ENCODE data around the gene FAM107B.

The FAM107B gene

DNA sequence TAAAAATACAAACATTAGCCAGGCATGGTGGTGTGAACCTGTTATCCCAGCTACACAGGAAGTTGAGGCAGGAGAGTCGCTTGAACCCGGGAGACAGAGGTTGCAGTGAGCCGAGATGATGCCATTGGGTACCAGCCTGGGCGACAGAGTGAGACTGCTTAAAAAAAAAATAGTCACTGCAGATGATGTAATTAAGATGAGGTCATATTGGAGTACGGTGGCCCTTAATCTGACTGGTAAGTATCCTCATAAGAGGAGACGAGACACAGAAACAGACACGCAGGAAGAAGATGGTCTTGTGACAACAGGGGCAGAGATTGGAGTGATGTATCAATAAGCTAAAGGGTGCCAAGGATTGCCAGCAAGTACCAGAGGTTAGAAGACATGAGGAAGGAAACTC is 156.0 kb downstream of the FAM107B start:
- DNase-seq, result no peak

DNA sequence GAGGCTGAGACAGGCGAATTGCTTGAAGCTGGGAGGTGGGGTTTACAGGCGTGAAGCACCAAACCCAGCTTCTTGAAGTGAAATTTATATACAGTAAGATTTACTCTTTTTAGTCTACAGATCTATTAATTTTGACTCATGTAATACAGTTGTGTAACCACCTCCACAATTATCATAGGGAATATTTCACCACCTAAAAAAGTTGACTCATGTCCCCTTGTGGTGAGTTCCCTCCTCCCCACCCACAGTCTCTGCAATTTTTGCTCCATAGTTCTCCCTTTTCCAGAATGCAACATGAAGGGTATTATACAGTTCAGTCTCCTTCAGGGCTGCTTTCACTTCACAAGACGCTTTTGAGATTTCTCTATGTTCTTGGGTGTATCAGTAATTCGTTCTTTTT is 156.8 kb downstream of the FAM107B start:
- peak; percentile 23 for DNase-seq

- no peak for DNase-seq
Observed at GRCh38 chr10:14616955-14617730, 157.6 kb downstream of the FAM107B start.

DNA sequence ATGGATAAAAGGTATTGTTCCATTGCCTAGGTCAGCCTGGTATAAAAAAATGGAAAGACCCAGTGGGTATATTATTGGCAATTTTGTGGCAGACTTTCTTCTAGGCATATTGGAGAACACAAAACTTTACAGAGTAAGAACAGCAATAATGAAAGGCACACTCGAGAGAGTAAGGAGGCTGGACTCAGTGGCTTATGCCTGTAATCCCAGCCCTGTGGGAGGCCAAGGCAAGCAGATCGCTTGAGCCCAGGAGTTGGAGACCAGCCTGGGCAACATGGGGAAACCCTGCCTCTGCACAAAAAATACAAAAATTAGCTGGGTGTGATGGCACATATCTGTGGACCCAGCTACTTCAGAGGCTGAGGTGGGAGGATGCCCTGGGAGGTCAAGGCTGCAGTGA is 158.2 kb downstream of the FAM107B start:
- no peak for DNase-seq

DNA sequence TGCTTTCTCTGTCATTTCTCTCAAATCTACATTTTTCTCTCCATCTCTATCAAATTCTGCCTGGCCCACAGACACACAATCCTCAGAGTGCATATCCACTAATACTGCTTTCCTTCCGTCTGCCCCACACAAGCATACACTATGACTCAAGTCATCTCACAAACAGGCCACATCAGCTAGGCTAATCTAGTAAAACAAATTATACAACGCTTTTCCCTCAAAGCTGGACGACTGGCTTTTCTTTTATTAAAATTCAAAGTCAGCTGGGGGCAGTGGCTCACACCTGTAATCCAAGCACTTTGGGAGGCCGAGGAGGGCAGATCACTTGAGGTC is 161.1 kb downstream of the FAM107B start:
- DNase-seq, result no peak

- DNase-seq, result no peak
Observed at GRCh38 chr10:14612873-14613587, 161.7 kb downstream of the FAM107B start.

GRCh38 chr10:14611968-14612693 is 162.6 kb downstream of the FAM107B start:
- DNase-seq, result no peak

GRCh38 chr10:14609178-14609577 is 165.5 kb downstream of the FAM107B start:
- no peak for DNase-seq

DNA sequence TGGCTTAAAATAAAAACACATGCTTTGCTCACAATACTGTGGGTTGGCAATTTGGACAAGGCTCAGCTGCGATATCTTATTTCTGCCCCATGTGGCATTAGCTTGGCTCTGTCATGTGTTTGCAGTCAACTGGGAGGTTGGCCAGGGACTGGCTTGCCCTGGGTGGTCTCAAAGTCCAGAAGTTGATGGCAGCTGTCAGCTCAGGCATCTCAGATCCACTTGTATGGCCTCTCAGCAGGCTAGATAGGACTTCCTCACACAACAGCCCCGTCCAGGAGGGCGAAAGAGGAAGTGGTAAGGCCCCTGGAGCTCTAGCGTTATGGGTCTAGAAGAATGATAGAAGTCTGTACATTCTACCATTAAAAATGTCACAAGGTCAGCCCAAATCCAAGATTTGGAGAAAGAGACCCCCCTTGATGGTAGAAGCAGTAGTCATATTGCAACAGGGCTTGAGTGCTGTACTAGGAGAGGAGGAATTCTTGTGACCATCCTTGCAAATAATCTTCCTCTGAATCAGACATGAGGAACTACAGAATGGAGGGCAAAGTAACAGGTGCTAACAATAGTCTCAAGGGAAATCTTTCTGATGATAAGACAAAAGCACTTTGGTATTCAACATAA is 166.2 kb downstream of the FAM107B start:
- DNase-seq, result no peak

DNA sequence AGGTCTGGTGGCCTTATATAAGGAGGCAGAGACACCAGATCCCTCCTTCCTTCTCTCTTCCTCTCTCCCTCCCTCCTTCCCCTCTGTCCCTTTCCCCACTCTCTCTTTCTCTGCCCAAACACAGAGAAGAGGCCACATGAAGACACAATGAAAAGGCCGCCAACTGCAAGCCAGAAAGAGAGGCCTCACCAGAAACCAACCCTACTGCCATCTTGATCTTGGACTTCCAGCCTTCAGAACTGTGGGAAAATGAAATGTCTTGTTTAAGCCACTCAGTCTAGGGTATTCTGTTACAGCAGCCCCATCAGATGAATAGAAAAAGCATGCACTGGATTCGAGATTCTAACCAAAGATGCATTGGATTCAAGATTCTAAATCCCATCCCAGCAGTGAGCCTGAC is 168.1 kb downstream of the FAM107B start:
- no peak for DNase-seq

DNA sequence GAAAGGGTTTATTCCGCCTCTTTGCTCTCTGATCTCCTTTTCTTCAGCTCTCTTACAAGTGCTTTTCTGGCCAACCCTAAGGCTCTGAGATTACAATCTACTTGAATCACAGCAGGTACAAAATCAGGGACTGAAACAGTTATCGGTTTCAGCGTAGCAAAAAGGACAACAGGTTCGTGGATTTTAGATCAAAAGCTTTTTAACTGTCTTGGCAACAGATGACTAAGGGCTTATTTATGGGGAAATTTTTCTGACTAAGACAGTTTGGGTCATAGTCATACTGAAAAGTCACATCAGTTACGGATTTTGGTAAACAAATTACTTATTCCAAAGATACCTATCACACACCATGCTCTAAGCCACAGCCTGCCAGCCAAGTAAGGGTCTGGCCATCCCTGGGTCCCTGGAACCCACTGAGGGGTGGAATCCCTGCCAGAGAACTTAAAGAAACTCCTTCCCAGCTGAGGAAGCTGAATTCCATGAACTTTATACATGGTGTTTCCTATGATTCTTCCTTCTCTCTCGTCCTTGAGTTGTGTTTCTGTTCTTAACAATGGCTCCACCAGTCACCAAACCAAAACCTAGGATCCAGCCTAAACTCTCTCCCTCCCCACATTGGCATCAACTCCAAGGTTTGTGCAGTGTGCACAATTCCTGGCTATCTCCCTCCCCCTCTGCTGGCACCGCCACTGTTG is 169.3 kb downstream of the FAM107B start:
- DNase-seq, result peak; percentile 52

DNA sequence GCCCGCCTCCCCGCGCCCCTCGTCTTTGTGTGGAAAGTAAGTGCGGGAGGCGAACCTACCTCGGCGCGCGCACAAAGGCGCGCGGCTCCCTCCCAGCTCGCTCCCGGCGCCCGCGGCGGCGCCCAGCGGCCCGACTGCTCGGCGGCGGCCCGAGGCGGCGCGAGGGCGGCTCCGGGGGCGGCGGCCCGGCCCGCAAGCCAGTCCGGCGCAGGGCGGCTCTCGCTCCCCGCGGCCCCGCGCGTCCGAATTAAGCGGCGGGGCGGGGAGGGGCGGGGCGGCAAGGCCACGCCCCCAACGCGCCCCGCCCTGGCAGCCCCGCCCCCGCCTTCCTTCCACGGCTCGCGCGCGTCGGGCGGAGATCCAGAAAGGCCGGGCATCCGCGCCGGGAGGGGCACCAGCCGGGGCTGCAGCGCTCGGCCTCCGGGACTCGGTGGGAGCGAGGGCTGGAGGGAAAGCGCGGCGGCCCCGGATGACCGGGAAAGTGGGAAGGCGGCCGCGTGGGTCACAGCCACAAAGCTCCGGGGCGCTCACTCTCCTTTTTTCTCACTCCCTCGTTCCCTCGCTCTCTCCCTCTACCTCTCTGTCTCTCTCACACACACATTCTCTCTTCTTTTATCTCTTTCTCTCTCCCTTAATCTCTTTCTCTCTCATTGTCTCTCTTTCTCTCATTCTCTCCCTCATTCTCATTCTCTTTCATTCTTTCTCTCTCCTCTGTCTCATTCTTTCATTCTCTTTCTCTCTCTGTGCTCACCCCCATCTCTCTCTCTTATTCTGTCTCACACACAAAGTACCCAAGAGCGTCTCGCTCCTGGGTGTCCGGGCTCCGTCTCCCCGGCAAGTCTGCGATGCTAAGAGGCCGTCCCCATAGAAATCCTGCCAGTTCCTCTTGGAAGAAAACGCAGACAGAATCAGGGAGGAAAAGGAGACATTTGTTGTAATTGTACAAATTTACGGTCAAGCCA is 170.2 kb downstream of the FAM107B start:
- peak; percentile 73 for DNase-seq

- peak; percentile 14 for DNase-seq
Observed at GRCh38 chr10:14603534-14604102, 171.1 kb downstream of the FAM107B start.

DNA sequence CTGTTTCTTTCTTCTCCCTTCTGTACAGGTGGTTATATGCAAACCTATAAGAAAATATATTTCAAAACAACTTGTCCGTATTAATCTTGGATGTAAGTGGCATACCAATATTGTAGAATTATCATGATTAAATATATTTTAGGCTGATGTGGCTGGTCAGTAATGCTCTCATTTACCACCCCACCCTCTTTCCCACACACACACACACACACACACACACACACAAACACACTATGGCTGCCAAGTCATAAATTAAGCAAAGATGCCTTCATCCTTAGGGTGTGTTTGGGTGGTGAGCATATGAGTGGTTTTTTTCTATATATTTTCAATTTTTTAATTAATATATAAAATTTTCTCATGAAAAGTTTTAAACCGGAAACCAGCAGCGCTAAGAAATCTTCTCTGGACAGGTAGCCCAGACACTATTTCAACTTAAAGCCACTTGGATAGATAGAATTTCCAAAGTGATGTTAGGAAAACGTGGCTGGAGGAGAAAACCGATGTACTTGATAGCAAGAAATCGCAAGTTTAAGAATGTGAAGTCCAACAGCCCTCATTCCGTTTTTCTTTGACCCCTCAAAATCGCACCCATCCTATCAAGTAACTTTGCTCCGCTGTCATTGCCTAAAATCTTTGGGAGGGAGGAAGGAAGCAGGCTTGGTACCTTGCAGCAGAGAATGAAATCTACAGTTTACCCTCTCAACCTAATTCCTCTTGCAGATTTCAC is 171.7 kb downstream of the FAM107B start:
- DNase-seq, result no peak

GRCh38 chr10:14601872-14602725 is 172.6 kb downstream of the FAM107B start:
- peak; percentile 83 for DNase-seq

- no peak for DNase-seq
Observed at GRCh38 chr10:14601326-14601725, 173.4 kb downstream of the FAM107B start.

GRCh38 chr10:14600065-14600464 is 174.6 kb downstream of the FAM107B start:
- DNase-seq, result no peak

DNA sequence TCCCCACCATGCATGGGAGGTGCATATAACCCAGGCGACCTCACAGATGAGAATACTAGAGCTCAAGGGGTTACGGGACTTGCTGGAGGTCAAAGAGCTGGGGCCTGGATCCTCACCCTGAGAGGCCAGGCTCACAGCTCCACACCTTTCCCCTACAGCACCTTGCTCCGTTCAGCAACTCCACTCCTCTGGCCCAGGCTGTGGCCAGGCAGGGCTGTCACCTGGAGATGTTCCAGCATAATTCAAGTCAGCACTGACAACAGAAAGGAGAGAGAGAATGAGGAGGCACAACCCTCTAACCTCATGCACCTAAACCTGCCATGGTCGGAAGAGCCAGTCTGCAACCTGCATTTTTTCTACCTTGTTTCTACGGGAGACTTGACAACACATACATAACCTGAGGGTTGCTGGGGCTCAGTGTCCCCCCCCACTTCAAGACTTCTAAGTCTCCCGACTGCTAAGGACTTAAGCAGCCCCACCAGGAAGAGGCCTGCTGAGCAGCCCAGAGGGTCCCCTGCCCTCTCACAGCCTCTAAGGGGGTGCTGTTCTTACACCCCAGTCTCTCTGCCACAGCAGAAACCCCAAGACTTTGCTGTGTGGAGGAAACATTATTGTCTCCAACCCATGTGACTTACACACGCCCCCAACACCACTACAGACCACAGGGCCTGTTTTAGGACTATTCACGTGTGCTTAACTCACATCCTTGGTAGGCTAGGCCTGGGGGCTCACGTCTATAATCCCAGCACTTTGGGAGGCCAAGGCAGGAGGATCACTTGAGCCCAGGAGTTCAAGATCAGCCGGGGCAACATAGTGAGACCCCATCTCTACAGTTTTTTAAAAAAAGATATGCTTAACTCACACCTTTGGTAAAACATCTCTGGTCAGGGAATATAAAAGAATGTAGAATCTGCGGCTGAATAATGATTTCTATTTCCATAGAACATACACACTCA is 175.6 kb downstream of the FAM107B start:
- DNase-seq, result no peak

Data from fibroblast of skin of back (primary cell).